ENCODE results near the gene TMEM129. TPM values are rescaled to one million over a fixed set of nuclear protein-coding genes. Genes with fewer than 3 reads are reported as not detected.

The TMEM129 gene
- total RNA-seq (10 to 100 TPM; 28.1 to 45.6 (median 34.3) TPM), polyA plus RNA-seq (10 to 100 TPM; 28.6 to 33.0 TPM)
- long read RNA-seq, donor 1, transcript TMEM129-204 (2 exons, 958 nt) = minor isoform, 7 of 197 reads
- long read RNA-seq, donor 1, transcript TMEM129-202 (4 exons, 2,810 nt) = major isoform, 103 of 197 reads
- long read RNA-seq, donor 1, partial matches to known transcripts = 34 of 197 reads
- long read RNA-seq, donor 1, other reads (novel, unspliced or antisense) = 49 of 197 reads
- long read RNA-seq, donor 2, transcript TMEM129-204 (2 exons, 958 nt) = minor isoform, 5 of 190 reads
- long read RNA-seq, donor 2, transcript TMEM129-202 (4 exons, 2,810 nt) = major isoform, 94 of 190 reads
- long read RNA-seq, donor 2, transcript TMEM129-201 (3 exons, 2,678 nt) = minor isoform, 21 of 190 reads
- long read RNA-seq, donor 2, partial matches to known transcripts = 30 of 190 reads
- long read RNA-seq, donor 2, other reads (novel, unspliced or antisense) = 40 of 190 reads
- long read RNA-seq, donor 3, transcript TMEM129-201 (3 exons, 2,678 nt) = minor isoform, 20 of 310 reads
- long read RNA-seq, donor 3, transcript TMEM129-204 (2 exons, 958 nt) = minor isoform, 7 of 310 reads
- long read RNA-seq, donor 3, transcript TMEM129-202 (4 exons, 2,810 nt) = major isoform, 130 of 310 reads
- long read RNA-seq, donor 3, partial matches to known transcripts = 104 of 310 reads
- long read RNA-seq, donor 3, other reads (novel, unspliced or antisense) = 49 of 310 reads

GRCh38 chr4:1721003-1721665 is at the start of gene TMEM129, which contains the start of gene TACC3:
TSS of gene TMEM129 (minus strand) at chr4:1721323. CDS start at chr4:1720837, 486 bp downstream.
TSS of gene TACC3 (plus strand) at chr4:1721521. CDS start at chr4:1723422, 1,901 bp downstream.
- Histone ChIP-seq H3K9me3 (no peaks in the 10 kb centered on the region), H3K4me1 (peaks cover 23 to 70% (median 42%) of the 10 kb centered on the region in 9 donors), H3K27me3 (no peaks in the 10 kb centered on the region), H3K36me3 (peaks cover 0 to 61% (median 6%) of the 10 kb centered on the region in 9 donors), H3K27ac (peak within 1 kb of the TSS; percentile 92 to 99 (median 94)), H3K4me3 (peak within 1 kb of the TSS; percentile 64 to 97 (median 84))
- intact Hi-C loops (cut with DNase I) = loop anchor here in 5 of 10 donors (1.0 to 10.0 kb wide), 3 partner anchors 9 to 376 kb away; partner anchors contain the start of genes SLBP (in 1 of the 5) and UVSSA (in 1 of the 5)
- DNase-seq = peak; percentile 90 to 93
- peak; percentile 88 to 94 (median 92) for ATAC-seq
- TF ChIP-seq CTCF (IDR thresholded peaks at IDR 0.05) = no peak
- WGBS, 2 donors = 0% methylated on average over 71 to 78 of the region's 83 CpGs

- intact Hi-C loops (cut with DNase I) = no loop called here
- Histone ChIP-seq H3K9me3 (no peaks in the 10 kb centered on the region), H3K4me1 (peaks cover 0 to 9% (median 3%) of the 10 kb centered on the region in 9 donors), H3K27ac (no peak overlapping the region), H3K27me3 (peaks cover 0 to 42% (median 17%) of the 10 kb centered on the region in 7 donors), H3K4me3 (no peak overlapping the region), H3K36me3 (no peaks in the 10 kb centered on the region)
- no peak for ATAC-seq
- WGBS, 2 donors = 82 to 93% methylated on average over 11 of the region's 11 CpGs
- TF ChIP-seq CTCF (IDR thresholded peaks at IDR 0.05) = no peak
- no peak for DNase-seq
Measured at GRCh38 chr4:1770791-1771231, 49.7 kb upstream of the TMEM129 start.

- Histone ChIP-seq H3K27me3 (peaks cover 0 to 48% (median 18%) of the 10 kb centered on the region in 7 donors), H3K4me1 (peaks cover 0 to 9% (median 3%) of the 10 kb centered on the region in 9 donors), H3K36me3 (no peaks in the 10 kb centered on the region), H3K9me3 (no peaks in the 10 kb centered on the region), H3K27ac (no peak overlapping the region), H3K4me3 (no peak overlapping the region)
- ATAC-seq = no peak
- DNase-seq = no peak
- intact Hi-C loops (cut with DNase I) = no loop called here
- WGBS, 2 donors = 58% methylated on average over 31 to 33 of the region's 33 CpGs
- no peak for TF ChIP-seq CTCF (IDR thresholded peaks at IDR 0.05)
Measured at GRCh38 chr4:1770245-1770644, 49.1 kb upstream of the TMEM129 start.

GRCh38 chr4:1769692-1770091 is 48.6 kb upstream of the TMEM129 start:
- whole genome bisulfite sequencing, 2 donors = 83 to 90% methylated on average over 6 of the region's 6 CpGs
- no peak overlapping the region for H3K4me3 ChIP-seq
- H3K36me3 ChIP-seq = no peaks in the 10 kb centered on the region
- no peaks in the 10 kb centered on the region for H3K9me3 ChIP-seq
- H3K4me1 ChIP-seq = peaks cover 0 to 9% (median 3%) of the 10 kb centered on the region in 9 donors
- DNase-seq (no peak), ATAC-seq (no peak)
- intact Hi-C loops (cut with DNase I) = loop anchor here in 1 of 10 donors (5.0 kb wide), 1 partner anchor 38 kb away; no protein-coding TSS in a partner anchor
- no peak overlapping the region for H3K27ac ChIP-seq
- H3K27me3 ChIP-seq = peaks cover 0 to 53% (median 18%) of the 10 kb centered on the region in 7 donors
- TF ChIP-seq CTCF (IDR thresholded peaks at IDR 0.05) = no peak

Data from heart right ventricle (tissue), 16 donors.